H9 (cell line): ENCODE measurements around the gene SLC47A1. TPM values are rescaled to one million over a fixed set of nuclear protein-coding genes. Genes with fewer than 3 reads are reported as not detected.

Source experiments
- DNase-seq: peaks from one replicate; pipeline ENCODE4 v3.0.0-alpha.2; 2017
- H2AFZ ChIP-seq: one replicate; pipeline ENCODE4 v1.6.1; 2013; ENCODE audit warnings: mild to moderate bottlenecking, low read length, control low read depth, moderate library complexity
- H2AK5ac ChIP-seq: 2 replicates; pipeline ENCODE4 v1.6.1; 2013; ENCODE audit warnings: low read length, control low read depth, mixed read lengths; ENCODE audit not compliant: insufficient read length
- H2BK120ac ChIP-seq: one replicate; pipeline ENCODE4 v1.6.1; 2013; ENCODE audit warnings: low read depth, mild to moderate bottlenecking, low read length, control low read depth, inconsistent platforms; ENCODE audit not compliant: poor library complexity, severe bottlenecking
- H2BK12ac ChIP-seq: 2 replicates; pipeline ENCODE4 v1.6.1; 2013; ENCODE audit warnings: low read length, control low read depth, mixed read lengths, low read depth; ENCODE audit not compliant: insufficient read length
- H2BK15ac ChIP-seq: 2 replicates; pipeline ENCODE4 v1.6.1; 2013; ENCODE audit warnings: low read depth, low read length, control low read depth
- H2BK20ac ChIP-seq: one replicate; pipeline ENCODE4 v1.6.1; 2013; ENCODE audit warnings: low read depth, mild to moderate bottlenecking, low read length, control low read depth, inconsistent platforms; ENCODE audit not compliant: poor library complexity, severe bottlenecking
- H2BK5ac ChIP-seq: 2 replicates; pipeline ENCODE4 v1.6.1; 2013; ENCODE audit warnings: low read length, control low read depth, mixed read lengths; ENCODE audit not compliant: insufficient read length
- H3K14ac ChIP-seq: 2 replicates; pipeline ENCODE4 v1.6.1; 2013; ENCODE audit warnings: low read length, control low read depth; ENCODE audit not compliant: insufficient read depth
- H3K18ac ChIP-seq: 2 replicates; pipeline ENCODE4 v1.6.1; 2013; ENCODE audit warnings: low read depth, mild to moderate bottlenecking, mixed read lengths, low read length, control low read depth; ENCODE audit not compliant: insufficient read length
- H3K23ac ChIP-seq: 2 replicates; pipeline ENCODE4 v1.6.1; 2013; ENCODE audit warnings: low read length, control low read depth, mixed read lengths, low read depth; ENCODE audit not compliant: insufficient read length
- H3K23me2 ChIP-seq: 2 replicates; pipeline ENCODE4 v1.6.1; 2013; ENCODE audit warnings: low read depth, mild to moderate bottlenecking, mixed read lengths, low read length, control low read depth; ENCODE audit not compliant: insufficient read length, poor library complexity, severe bottlenecking
- H3K27ac ChIP-seq: 2 replicates; pipeline ENCODE4 v1.5.1; 2013; ENCODE audit warnings: low read length, control low read depth, mixed read lengths, low read depth; ENCODE audit not compliant: insufficient read length
- H3K27me3 ChIP-seq: 2 replicates; pipeline ENCODE4 v1.6.1; 2013; ENCODE audit warnings: low read length, control low read depth, inconsistent platforms; ENCODE audit not compliant: insufficient read depth
- H3K4ac ChIP-seq: 2 replicates; pipeline ENCODE4 v1.6.1; 2013; ENCODE audit warnings: low read depth, mild to moderate bottlenecking, control low read depth, inconsistent platforms, low read length, moderate library complexity
- H3K4me1 ChIP-seq: 2 replicates; pipeline ENCODE4 v1.6.1; 2013; ENCODE audit warnings: low read length, control low read depth, inconsistent platforms; ENCODE audit not compliant: insufficient read depth
- H3K4me2 ChIP-seq: 2 replicates; pipeline ENCODE4 v1.6.1; 2013; ENCODE audit warnings: low read length, control low read depth, mixed read lengths; ENCODE audit not compliant: insufficient read length, insufficient read depth
- H3K56ac ChIP-seq: 2 replicates; pipeline ENCODE4 v1.6.1; 2013; ENCODE audit warnings: low read depth, mild to moderate bottlenecking, mixed read lengths, low read length, control low read depth; ENCODE audit not compliant: insufficient read length
- H3K79me1 ChIP-seq: 2 replicates; pipeline ENCODE4 v1.6.1; 2013; ENCODE audit warnings: low read depth, mild to moderate bottlenecking, moderate library complexity, low read length, control low read depth, inconsistent platforms; ENCODE audit not compliant: insufficient read depth, poor library complexity, severe bottlenecking
- H3K79me2 ChIP-seq: 2 replicates; pipeline ENCODE4 v1.6.1; 2013; ENCODE audit warnings: low read length, control low read depth, inconsistent platforms; ENCODE audit not compliant: insufficient read depth
- H3K9ac ChIP-seq: 2 replicates; pipeline ENCODE4 v1.6.1; 2013; ENCODE audit warnings: low read length, control low read depth, mixed read lengths; ENCODE audit not compliant: insufficient read length; ENCODE audit errors: extremely low read depth
- H3K9me3 ChIP-seq: one replicate; pipeline ENCODE4 v1.6.1; 2013; ENCODE audit warnings: low read depth, low read length, inconsistent platforms; ENCODE audit not compliant: control insufficient read depth
- H3T11ph ChIP-seq: one replicate; pipeline ENCODE4 v1.6.1; 2013; ENCODE audit warnings: mild to moderate bottlenecking, low read length, control low read depth, inconsistent platforms
- H4K20me1 ChIP-seq: one replicate; pipeline ENCODE4 v1.6.1; 2013; ENCODE audit not compliant: control insufficient read depth, insufficient read length, insufficient read depth
- H4K5ac ChIP-seq: 2 replicates; pipeline ENCODE4 v1.6.1; 2013; ENCODE audit warnings: low read depth, mild to moderate bottlenecking, mixed read lengths, low read length, control low read depth; ENCODE audit not compliant: insufficient read length
- H4K8ac ChIP-seq: replicated peaks from 2 replicates; pipeline ENCODE4 v1.6.1; 2013; ENCODE audit warnings: low read length, control low read depth, mixed read lengths, low read depth; ENCODE audit not compliant: insufficient read length
- H4K91ac ChIP-seq: 2 replicates; pipeline ENCODE4 v1.6.1; 2013; ENCODE audit warnings: low read depth, mild to moderate bottlenecking, moderate library complexity, mixed read lengths, low read length, control low read depth; ENCODE audit not compliant: insufficient read length
- H3K27ac Mint-ChIP-seq, 3 experiments: 2 replicates in 2 of 3; 3 replicates in 1 of 3; pipeline ENCODE4 v1.8.0; 2020 to 2021; ENCODE audit warnings: mixed read lengths in 3 of 3, mild to moderate bottlenecking in 1 of 3, moderate library complexity in 1 of 3
- H3K27me3 Mint-ChIP-seq: 2 replicates; pipeline ENCODE4 v1.8.0; 2021; ENCODE audit warnings: low read depth, mild to moderate bottlenecking, moderate library complexity, mixed read lengths
- H3K36me3 Mint-ChIP-seq, 3 experiments: 2 replicates in 2 of 3; 3 replicates in 1 of 3; pipeline ENCODE4 v1.8.0; 2020 to 2021; ENCODE audit warnings: low read depth in 3 of 3, mixed read lengths in 3 of 3; ENCODE audit not compliant: insufficient read depth in 1 of 3
- H3K4me1 Mint-ChIP-seq, 2 experiments: 2 replicates each; pipeline ENCODE4 v1.8.0; 2020; ENCODE audit warnings: mixed read lengths in 2 of 2
- H3K4me3 Mint-ChIP-seq, 2 experiments: 2 replicates in 1 of 2; 3 replicates in 1 of 2; pipeline ENCODE4 v1.8.0; 2020 to 2021; ENCODE audit warnings: mild to moderate bottlenecking in 2 of 2, mixed read lengths in 2 of 2, moderate library complexity in 1 of 2
- H3K9me3 Mint-ChIP-seq, 2 experiments: 2 replicates in 1 of 2; 3 replicates in 1 of 2; pipeline ENCODE4 v1.8.0; 2020; ENCODE audit warnings: mild to moderate bottlenecking in 2 of 2, mixed read lengths in 2 of 2, moderate library complexity in 1 of 2
- CTCF ChIP-seq: fragments of 200-600 bp; sonication (generic); conservative IDR thresholded peaks from 3 replicates; pipeline ENCODE4 v1.8.0; 2021; ENCODE audit warnings: antibody characterized with exemption, mild to moderate bottlenecking
- WGBS: extraction: QIAGEN DNeasy Blood & Tissue Kit; methylation state at CpG from one replicate; pipeline ENCODE4 v1.1.7; 2013; ENCODE audit warnings: missing lambda C conversion rate, low lambda C conversion rate, mixed read lengths; ENCODE audit not compliant: insufficient read length; ENCODE audit errors: extremely low coverage; 5-methylcytosine and 5-hydroxymethylcytosine counted together
- total RNA-seq: library from RNA; stranded (reverse); gene quantifications from 2 replicates; pipeline ENCODE4 v1.2.1, GENCODE V29; 2021

Gene SLC47A1
- total RNA-seq, 1 experiment from 2014 or later, result 4.0 TPM

GRCh38 chr17:19542247-19542646 is 8.6 kb downstream of the SLC47A1 start:
- no CpG with 5 or more reads among the region's 8 CpGs for WGBS
- Histone ChIP-seq H2AFZ (no peak overlapping the region), H3K79me1 (no peaks in the 10 kb centered on the region), H3K27ac (no peak overlapping the region), H3K27me3 (no peaks in the 10 kb centered on the region), H3K4me1 (no peaks in the 10 kb centered on the region), H3K9me3 (no peaks in the 10 kb centered on the region), H3K23me2 (no peaks in the 10 kb centered on the region), H2BK120ac (no peak overlapping the region), H3K23ac (no peak overlapping the region), H3K79me2 (no peaks in the 10 kb centered on the region), H3K18ac (no peak overlapping the region), H2AK5ac (no peak overlapping the region), H3K4me2 (no peak overlapping the region), H4K91ac (no peak overlapping the region), H4K8ac (no peak overlapping the region), H3K4ac (no peak overlapping the region), H3K9ac (no peak overlapping the region), H4K5ac (no peak overlapping the region), H3K56ac (no peak overlapping the region), H3T11ph (no peak overlapping the region), H3K14ac (no peak overlapping the region; the same call in 1 of the 2 replicates), H2BK12ac (no peak overlapping the region), H4K20me1 (peaks cover 3% of the 10 kb centered on the region), H2BK5ac (no peak overlapping the region), H2BK15ac (no peak overlapping the region), H2BK20ac (no peak overlapping the region)
- peaks cover 7 to 26% of the 10 kb centered on the region in 2 experiments for H3K4me1 Mint-ChIP-seq
- H3K9me3 Mint-ChIP-seq, result no peaks in the 10 kb centered on the region
- H3K36me3 Mint-ChIP-seq, result no peaks in the 10 kb centered on the region
- no peak overlapping the region for H3K27ac Mint-ChIP-seq
- no peak overlapping the region for H3K4me3 Mint-ChIP-seq
- DNase-seq, result no peak
- no peak for TF ChIP-seq CTCF
- peaks cover under 1% of the 10 kb centered on the region; the same call in 1 of the 2 replicates for H3K27me3 Mint-ChIP-seq
